HG03378 (cell line): Measurements from ENCODE around the gene TRAF6.
A peak's percentile ranks its signal among the peaks of the same experiment; 100 is the strongest.
"Not testable (repeated sequence)": the region's sequence is repeated elsewhere in the genome, so short reads cannot be mapped to it uniquely, and the experiment has no call there.

Source experiments
- ATAC-seq: cut with Tn5 transposase; IDR thresholded peaks from one replicate; pipeline ENCODE4 v1.9.1; 2021; ENCODE audit warnings: mild to moderate bottlenecking, moderate library complexity; ENCODE audit not compliant: unreplicated experiment

The TRAF6 gene

DNA sequence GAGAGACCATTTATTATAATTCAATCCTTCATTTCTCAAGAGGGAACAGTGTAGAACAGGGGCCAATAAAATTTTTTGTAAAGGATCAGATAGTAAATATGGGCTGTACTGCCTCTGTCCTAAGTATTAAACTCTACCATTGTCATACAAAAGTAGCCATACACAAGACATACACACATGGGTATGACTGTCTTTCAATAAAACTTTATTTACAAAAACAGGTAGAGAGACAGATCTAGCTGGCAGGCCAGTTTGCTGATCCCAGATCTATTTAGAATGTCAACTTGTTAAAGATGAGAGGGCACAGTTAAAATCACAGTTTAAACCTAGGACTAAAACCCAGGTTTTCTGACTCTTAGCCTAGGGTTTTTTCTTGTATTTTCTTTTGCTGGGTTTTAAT is 16.7 kb downstream of the TRAF6 start:
- ATAC-seq: no peak

DNA sequence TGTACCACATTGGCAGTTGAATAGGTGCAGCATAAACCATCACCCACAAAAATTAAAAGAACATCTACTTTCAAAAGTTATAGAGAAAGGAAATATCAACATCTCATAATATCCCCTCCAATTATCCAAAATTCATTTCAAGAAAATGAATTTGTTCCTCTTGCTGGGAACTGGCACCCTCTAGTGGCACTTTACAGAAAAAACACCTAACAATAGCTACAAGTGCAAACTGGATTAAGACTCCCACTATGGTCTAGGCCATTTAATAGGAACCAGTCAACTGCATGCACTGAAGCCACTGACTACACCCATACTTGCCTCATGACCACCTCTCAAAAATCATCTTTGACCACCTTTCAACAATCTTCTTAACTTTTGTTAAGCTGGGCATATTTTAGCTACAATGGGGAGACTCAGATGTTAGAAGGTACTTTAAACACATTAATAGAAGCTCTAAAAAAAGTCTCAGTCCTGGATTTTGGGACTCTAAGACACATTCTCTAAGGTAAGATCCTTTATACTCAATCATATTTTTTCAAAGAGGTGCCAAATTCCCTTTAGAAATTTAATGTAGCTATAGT is 17.3 kb downstream of the TRAF6 start:
- peak; percentile 42 for ATAC-seq

DNA sequence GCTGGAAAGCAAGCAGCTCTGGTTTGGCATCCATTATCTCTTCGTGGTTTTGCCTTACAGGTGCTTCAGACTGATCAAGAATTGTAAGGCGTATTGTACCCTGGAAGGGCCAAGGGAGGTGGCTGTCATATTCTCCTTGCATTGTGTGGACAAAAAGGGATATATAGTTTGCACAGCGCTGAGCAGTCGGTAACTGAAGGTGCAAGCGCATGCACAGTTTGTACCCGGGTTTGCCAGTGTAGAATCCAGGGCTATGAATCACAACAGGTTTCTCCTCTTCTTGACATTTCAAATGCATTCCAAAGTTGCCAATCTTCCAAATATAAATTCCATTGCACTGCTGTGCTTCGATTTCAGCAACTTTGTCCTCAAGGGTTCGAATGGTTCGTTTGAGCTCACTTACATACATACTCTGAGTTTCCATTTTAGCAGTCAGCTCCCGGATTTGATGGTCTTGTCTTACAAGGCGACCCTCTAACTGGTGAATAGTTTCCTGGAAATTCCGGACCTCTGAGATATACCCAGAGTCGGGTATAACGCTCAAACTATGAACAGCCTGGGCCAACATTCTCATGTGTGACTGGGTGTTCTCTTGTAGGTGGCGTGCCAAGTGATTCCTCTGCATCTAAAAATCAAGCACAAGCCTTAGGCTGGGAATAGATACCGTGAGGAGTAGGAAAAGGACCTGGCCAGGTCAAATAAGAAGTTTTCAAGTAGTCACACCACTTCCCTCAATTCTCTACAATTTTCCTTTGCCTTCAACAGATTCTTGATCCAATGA is 19.9 kb downstream of the TRAF6 start:
- ATAC-seq: no peak

DNA sequence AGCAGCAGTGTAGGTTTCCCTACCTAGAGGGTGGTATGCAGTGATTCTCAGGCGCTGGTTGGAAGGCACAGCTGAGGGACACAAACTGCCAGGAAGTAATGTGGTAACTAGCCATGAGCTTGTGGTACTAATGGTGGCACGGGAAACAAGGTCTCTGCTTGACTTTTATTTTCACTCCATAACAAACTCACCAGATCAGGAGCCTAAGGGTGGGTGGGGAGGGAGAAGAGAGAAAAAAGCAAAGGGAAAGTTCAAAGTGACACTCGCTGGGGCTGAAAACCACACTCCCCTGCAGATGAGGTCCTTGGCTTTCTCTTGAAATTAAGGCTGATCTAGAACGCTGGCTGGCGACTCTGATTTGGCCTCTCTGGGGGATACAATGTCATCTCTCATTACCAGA is 22.0 kb downstream of the TRAF6 start:
- peak; percentile 63 for ATAC-seq

DNA sequence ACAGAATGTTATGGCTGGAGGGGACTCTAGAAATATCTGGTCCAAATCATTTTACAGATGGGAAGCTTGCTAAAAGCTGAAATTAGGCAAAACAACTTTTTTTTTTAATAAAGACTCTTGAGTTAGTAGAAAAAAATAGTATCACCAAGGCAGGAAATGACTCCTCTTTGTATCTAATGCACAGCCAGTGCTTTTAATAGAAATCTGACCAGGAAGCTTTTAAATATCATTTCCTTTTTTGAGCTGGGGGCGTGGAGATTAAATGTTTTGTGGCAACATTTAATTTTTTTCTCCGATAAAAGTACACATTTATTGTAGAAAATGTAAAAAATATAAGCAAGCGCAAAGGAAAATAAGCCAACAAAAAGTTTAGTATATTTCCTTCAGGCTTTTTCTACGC is 22.5 kb downstream of the TRAF6 start:
- ATAC-seq: no peak

DNA sequence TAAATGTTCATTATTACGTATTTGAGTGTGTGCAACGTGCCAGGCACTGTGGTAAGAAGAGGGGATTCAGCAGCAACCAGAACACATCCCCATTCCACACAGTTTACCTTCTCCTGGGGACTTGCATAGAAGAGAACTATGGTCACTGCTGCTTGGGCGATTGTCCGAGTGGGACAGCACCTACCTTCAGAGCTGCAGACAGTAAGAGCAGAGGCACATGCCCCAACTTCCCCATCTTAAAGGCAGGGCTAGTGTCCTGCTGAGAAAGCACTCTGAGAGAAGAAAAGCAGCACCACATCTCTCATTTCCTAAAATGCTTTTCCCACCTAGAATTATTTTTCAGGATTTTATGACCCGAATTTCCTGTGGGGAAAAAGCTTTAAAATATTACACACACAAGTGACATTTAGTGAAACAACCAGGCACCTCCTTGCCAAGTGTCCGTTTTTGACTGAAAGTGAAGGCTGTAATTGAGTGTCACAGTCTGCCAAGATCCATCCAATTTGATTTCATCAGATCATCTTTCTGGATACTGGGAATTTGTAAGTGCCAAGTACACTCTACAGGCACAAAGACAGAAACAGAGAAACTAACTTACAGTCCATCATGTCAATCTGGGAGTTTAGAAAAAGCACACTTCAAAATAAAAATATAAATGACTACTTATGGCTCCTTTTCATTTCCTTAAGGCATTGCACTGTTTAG is 24.6 kb downstream of the TRAF6 start:
- no peak for ATAC-seq

DNA sequence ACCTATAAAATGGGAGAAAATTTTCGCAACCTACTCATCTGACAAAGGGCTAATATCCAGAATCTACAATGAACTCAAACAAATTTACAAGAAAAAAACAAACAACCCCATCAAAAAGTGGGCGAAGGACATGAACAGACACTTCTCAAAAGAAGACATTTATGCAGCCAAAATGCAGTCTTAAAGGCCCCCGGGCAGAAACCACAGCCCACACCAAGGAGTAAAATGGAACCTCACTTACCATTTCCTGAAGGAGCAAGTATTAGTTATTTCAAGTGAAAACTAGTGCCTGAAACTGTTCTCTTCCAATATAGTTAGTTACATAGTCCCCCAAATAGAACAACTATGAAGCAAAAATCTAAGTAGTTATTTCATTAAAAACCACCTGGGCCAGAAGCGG is 27.0 kb downstream of the TRAF6 start:
- not testable (repeated sequence) for ATAC-seq

DNA sequence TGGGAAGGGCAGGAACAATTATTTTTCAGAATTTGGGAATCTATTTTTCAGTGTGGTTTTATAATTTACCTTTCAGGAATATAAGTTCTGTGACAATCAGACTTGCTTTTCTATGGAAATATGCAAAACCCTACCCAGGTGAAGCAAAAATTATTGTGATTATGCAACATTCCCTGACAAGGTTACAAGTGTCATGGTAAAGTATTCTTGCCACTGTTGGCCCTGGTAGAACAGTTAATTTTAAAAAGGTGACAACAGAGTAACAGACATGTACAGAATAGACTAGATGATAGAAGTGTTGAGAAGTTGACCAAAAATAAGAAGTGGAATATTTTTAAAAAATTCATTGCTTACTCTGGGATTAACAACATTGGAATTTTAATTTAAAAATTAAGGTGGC is 29.2 kb downstream of the TRAF6 start:
- ATAC-seq: no peak

DNA sequence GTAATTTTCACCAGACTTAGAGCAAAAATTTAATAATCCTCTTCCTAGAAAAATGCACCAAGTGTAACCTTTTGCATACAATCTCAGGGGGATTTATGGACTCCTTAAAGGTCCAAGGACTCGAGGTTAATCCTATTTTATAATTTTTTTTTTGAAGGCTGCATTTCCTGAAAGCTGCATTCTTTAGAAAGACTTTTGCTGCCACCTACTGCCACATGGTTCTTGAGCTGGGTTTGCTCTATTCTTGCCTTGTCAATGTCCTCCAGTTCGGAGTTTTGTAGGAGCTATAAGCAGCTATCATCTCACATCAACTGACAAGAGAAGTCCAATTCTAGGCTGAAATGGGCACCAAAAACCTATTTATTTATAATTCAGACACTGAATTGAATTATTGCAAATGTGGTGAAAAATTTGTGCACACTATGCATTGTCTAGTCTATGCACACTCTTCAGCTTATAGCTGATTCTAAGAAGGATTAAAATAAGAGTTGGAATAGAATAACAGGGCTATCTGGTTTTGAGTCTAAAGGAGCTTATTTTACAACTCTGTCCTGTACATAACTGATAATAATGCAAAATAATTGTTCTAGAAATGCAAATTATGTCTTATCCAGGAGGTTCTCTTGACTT is 31.3 kb downstream of the TRAF6 start:
- no peak for ATAC-seq

DNA sequence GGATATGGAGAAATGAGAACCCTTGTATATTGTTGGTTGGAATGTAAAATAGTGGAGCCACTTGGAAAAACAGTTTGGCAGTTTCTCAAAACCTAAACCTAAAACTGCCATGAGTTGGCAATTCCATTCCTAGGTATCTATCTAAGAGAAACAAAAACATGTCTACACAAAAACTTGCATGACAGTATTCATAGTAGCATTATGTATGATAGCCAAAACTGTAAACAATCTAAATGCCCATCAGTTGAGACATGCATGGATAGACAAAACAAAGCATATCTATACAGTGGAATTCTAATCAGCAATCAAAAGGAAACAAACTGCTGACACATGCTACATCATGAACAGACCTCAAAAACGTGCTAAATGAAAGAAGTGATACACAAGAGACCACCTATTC is 34.9 kb downstream of the TRAF6 start:
- ATAC-seq: no peak

DNA sequence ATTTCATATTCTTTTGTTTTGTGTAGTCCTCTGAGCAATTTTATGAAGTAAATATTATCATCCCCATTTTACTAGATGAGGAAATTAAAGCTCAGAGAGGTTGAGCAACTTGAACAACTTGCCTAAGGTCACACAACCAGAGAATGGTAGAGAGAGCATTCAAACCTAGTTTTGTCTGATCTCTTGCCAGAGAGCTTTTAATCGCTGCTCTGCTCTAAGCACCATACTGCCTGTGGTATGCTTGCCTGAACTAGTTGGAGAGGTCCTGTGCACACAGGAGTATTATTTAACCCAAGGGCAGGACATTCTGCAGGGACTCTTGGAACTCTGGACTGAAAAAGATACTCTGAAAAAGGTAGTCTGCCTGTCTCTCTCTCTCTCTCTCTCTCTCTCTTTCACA is 38.5 kb downstream of the TRAF6 start:
- ATAC-seq: no peak

DNA sequence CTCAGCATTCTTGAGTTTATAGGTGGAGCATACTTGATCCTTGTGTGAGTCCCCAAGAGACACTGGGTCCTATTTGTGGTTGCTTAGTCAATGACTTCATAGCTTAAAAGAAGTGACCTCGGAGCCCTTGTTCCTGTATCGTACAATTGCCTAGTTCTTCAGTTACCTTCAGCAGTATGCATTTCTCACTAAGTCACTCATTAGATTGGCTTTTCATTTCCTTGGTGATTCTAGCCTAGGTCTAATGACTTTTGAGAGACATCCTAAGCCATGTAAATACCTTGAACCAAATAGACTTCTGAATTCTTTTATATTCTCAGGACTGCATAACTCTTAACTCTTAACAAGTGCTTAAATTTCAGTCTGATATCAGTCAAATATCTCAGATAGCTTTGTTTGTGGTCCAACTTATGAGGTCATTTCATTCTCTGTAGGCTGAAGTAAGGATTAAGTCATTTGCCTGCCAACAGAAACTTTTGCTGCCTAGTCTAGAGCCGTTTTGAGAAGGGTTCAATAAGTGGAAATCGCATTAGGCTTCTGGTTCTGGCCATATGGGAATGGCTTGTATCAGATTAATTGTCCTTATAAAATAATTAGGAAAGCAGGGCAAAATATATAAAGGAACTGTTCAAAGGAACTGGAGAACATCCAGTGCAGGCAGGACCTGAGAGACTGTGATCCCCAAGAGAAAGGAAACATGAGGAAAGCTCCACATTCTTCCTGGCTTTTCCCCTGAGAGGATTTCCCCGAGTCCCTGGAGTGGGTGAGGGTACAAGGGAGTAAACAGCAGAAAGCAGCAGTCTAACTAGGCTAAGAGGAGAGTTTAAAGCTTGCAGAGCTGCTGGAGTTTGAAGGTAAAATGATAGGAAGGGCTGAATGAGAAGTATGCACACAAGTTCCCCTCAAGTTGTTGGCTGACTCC is 39.9 kb downstream of the TRAF6 start:
- ATAC-seq: no peak

DNA sequence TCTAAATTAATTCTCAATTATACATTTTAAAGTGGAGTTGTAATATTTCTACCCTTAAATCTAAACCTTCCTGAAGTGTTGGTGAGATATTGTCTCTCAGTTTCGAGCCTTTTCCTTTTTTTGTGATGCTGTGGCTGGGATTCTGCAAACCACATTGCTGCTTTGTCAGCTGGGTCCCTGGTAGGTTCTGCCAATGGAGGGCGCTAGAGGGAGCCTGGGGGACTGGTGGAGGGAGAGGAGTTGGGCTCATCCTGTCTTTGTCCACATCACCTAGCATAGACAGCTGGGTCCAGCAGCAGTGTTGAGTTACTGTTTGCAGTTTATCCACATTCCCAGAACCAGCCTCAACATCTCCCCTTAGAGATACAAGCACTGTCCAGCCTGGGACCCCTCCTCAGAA is 41.0 kb downstream of the TRAF6 start:
- ATAC-seq: no peak

DNA sequence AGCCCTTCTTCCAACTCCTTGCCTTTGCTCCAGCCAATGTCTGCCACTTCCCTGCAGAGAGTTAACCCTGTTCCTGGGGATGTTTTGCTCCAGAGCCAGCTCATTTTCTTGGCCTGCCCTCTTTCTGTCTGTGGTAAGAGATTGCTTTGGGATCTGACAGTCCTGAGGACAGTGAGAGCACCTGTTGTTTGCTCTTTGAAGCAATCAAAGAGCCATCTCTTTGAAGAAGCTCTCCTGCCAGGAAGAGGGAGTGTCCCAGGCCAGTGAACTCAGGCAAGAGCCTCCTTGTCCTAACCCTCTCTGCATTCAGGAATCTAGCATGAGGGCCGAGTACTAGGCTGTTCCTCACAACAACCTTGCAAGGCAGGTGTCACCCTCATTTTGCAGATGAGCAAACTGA is 42.2 kb downstream of the TRAF6 start:
- ATAC-seq: no peak

DNA sequence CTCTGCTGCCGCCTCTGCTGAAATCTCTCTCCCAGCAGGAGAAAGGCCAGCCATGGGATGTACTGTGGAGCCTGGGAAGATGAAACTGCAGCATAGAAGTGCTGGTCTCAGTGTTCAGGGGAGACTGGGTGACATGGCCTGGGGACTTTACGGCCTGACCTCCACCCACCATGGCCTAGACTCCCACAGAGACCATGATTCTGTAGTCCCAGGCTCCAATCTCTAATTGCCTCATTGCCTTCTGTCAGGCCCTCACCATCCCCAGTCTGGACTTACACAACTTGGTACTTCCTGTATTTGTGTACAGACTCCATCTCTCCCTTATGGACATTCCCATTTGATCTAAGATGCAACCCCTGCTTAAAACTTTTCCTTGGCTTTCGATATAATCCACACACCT is 43.1 kb downstream of the TRAF6 start:
- ATAC-seq: no peak

DNA sequence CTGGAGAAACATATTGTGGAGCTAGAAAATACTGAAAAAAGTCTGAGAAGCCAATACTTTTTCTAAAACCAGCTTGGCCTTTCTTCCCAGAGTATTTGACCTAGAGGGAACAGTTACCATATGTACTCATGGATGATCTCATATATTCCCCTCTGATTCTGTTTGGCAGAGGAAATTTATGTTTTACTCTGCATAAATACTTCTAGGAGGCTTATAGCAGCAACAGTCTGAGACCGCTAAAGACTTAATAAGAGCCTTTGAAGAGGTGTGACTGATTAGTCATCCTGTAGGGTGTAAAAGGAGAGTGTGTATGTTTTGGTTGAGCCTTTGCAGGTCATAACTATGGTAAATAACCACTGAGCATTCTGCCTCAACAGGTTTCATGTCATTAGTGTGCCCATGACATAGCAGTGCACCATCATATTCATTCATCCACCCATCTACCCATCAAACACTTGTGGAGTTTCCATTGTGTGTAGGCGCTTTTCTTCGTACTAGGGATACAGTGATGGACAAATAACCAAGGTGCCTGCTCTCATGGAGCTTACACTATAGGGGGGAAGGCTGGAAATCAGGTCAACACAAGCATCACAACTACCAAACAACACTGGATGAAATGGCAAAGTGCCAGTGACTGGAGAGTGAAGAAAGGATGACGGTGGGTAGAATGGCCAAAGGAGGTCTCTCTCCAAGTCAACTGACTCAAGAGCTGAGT is 44.5 kb downstream of the TRAF6 start:
- no peak for ATAC-seq

DNA sequence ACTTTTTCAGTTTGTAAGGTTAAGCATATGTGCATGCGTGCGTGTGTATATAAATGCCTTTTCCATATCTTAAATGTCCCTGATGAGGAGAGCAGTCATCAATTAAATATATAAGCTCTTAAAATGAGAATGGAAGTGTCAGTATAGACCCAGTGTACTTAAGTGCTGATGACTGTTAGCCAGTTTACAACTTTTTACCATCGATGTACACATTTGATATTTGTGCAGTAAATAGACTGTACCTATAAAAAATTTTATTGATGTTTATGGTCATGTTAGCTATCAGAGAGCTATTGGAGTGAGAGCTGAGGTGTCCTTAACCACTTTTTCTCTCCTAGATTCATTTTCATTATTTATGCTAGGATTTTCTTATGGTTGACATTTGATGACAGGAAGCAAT is 45.4 kb downstream of the TRAF6 start:
- ATAC-seq: no peak

DNA sequence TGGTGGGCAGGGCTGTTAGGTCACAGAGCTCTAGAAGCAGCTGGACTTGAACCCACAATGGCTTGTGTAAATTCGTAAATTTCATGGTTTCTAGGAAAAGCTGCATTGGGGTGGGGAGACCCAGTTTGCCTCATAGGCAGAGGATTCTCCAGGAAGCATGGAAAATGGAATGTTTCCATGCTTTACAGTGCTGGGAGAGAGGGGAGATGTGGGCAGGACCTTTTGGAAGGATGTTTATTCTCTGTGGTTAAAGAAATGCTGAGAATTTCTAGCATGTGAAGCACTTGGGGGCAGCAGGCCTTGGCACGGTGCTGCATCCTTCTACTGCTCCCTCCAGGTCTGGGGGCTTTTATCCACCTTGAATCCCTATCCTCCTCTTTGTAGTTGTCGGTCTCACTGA is 46.3 kb downstream of the TRAF6 start:
- ATAC-seq: no peak

DNA sequence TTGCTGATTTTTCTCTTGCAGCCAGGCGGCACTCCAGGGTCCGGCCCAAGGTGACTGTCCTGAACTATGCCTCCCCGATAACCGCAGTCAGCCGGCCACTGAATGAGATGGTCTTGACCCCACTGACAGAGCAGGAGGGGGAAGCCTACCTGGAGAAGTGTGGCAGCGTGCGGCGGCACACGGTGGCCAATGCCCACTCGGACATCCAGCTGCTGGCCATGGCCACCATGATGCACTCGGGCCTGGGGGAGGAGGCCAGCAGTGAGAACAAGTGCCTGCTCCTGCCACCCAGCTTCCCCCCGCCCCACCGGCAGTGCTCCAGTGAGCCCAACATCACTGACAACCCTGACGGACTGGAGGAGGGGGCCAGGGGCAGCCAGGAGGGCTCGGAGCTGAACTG is 47.8 kb downstream of the TRAF6 start:
- ATAC-seq: no peak

DNA sequence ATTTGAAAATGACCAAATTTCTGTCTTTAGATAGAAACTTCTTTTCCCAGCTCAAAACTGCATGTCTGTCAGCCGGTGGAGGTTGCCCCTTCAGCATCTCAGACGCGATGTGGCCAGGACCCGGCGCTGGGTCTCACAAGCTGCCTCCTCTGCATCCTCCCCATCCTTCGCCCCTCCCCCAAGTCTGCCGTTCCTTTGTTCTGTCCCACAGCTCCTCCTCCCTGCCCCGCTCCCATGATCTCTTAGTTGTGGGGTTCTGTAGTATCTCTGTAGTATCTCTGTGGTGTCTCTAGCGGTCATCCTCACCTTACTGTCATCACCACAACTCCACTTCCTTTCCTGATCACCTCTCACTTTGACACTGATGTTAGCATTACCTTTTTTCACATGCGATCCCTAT is 49.9 kb downstream of the TRAF6 start:
- ATAC-seq: no peak
